HepG2 (cell line): ENCODE data around the gene OGFOD3. TPM values are rescaled to one million over a fixed set of nuclear protein-coding genes. Genes with fewer than 3 reads are reported as not detected.

ENCODE experiments used
- ATAC-seq: fragments of 200-7000 bp; cut with Tn5 transposase; 3 replicates; pipeline ENCODE4 v1.9.1; 2020; ENCODE audit warnings: mild to moderate bottlenecking, moderate library complexity
- BruUV-seq: library from RNA; stranded (reverse); fragments of 400-500 nt; replicated peaks from 2 replicates; lab custom pipeline; 2021; lab: Mats Ljungman, UMichigan
- CTCF ChIA-PET: fragments of 300-600 bp; formaldehyde crosslinking; extraction: SDS; loops from one replicate; lab custom pipeline; 2021; ENCODE audit warnings: low total read pairs, inconsistent platforms, low intra/inter-chr PET ratio; lab: Yijun Ruan, JAX
- POLR2A ChIA-PET: fragments of 350-600 bp; sonication (Branson Sonifier 250); formaldehyde crosslinking; loops from one replicate; lab custom pipeline; 2020; ENCODE audit warnings: antibody characterized with exemption, inconsistent platforms; lab: Yijun Ruan, JAX
- DNase-seq: peaks from one replicate; pipeline ENCODE4 v3.0.0-alpha.2; 2015; ENCODE audit warnings: low spot score
- FAIRE-seq: peaks from 3 replicates; lab custom pipeline; 2011; peaks lifted over from hg19 to GRCh38; lab: Jason Lieb, UNC
- H2AFZ ChIP-seq: one replicate; pipeline ENCODE4 v1.6.1; 2011; ENCODE audit warnings: low read length, inconsistent platforms
- H3K27ac ChIP-seq: fragments of 300-600 bp; 3 replicates; pipeline ENCODE4 v1.8.0; 2011; ENCODE audit warnings: mixed run types, mild to moderate bottlenecking, mixed read lengths, low read length, inconsistent platforms; ENCODE audit not compliant: insufficient read depth; ENCODE audit errors: extremely low read length
- H3K27me3 ChIP-seq, 2 experiments: fragments of 200-600 bp in 1 of 2; 2 replicates in 1 of 2; 3 replicates in 1 of 2; pipeline versions ENCODE4 v1.6.0 to v1.8.0; 2011; ENCODE audit warnings: low read length in 2 of 2, mild to moderate bottlenecking in 2 of 2, moderate library complexity in 2 of 2, inconsistent platforms in 1 of 2; ENCODE audit not compliant: insufficient read depth in 2 of 2, control insufficient read depth in 1 of 2
- H3K36me3 ChIP-seq, 2 experiments: fragments of 200-600 bp in 1 of 2; replicated peaks in 1 of 2; 2 replicates in 1 of 2; 3 replicates in 1 of 2; pipeline versions ENCODE4 v1.5.1 to v1.8.0; 2011; ENCODE audit warnings: low read length in 2 of 2, inconsistent platforms in 1 of 2; ENCODE audit not compliant: insufficient read depth in 2 of 2, control insufficient read depth in 1 of 2
- H3K4me1 ChIP-seq: 2 replicates; pipeline ENCODE4 v1.5.1; 2012; ENCODE audit warnings: low read length, inconsistent platforms; ENCODE audit not compliant: insufficient read depth
- H3K4me2 ChIP-seq: 2 replicates; pipeline ENCODE4 v1.6.0; 2011; ENCODE audit warnings: low read depth, low read length, inconsistent platforms
- H3K4me3 ChIP-seq, 3 experiments: fragments of 200-600 bp in 1 of 3; sonication (generic), shearing (Covaris generic) in 1 of 3; replicated peaks in 1 of 3; 2 replicates each; pipeline ENCODE4 v1.5.1; 2011 to 2016; ENCODE audit warnings: low read length in 3 of 3, inconsistent platforms in 2 of 3, low read depth in 2 of 3, mild to moderate bottlenecking in 2 of 3, control low read depth in 1 of 3, mixed read lengths in 1 of 3; ENCODE audit not compliant: insufficient read depth in 1 of 3
- H3K79me2 ChIP-seq: one replicate; pipeline ENCODE4 v1.6.1; 2011; ENCODE audit warnings: low read length, inconsistent platforms; ENCODE audit not compliant: insufficient read depth
- H3K9ac ChIP-seq: 2 replicates; pipeline ENCODE4 v1.6.0; 2011; ENCODE audit warnings: mild to moderate bottlenecking, low read depth, low read length, inconsistent platforms; ENCODE audit not compliant: insufficient read depth
- H3K9me3 ChIP-seq: 2 replicates; pipeline ENCODE4 v1.5.1; 2012; ENCODE audit warnings: mild to moderate bottlenecking, low read length
- H4K20me1 ChIP-seq: 2 replicates; pipeline ENCODE4 v1.6.0; 2011; ENCODE audit warnings: inconsistent platforms, mild to moderate bottlenecking, low read length, moderate library complexity; ENCODE audit not compliant: insufficient read depth
- ARID4A ChIP-seq: sonication (generic); formaldehyde crosslinking; IDR thresholded peaks from 2 replicates; pipeline ENCODE4 v1.5.0; 2020; ENCODE audit warnings: mild to moderate bottlenecking, missing genetic modification reagents, borderline replicate concordance
- ETV6 ChIP-seq: sonication (generic); formaldehyde crosslinking; conservative IDR thresholded peaks from 2 replicates; pipeline ENCODE4 v1.4.0; 2020; ENCODE audit warnings: missing genetic modification reagents
- FIP1L1 ChIP-seq: fragments of 200-400 bp; formaldehyde crosslinking; IDR thresholded peaks from 2 replicates; pipeline ENCODE4 v1.6.1; 2018; ENCODE audit warnings: low read depth, mild to moderate bottlenecking, low read length, moderate library complexity, borderline replicate concordance; ENCODE audit not compliant: insufficient read depth
- HNF1A ChIP-seq, 2 experiments: sonication (generic) in 1 of 2; formaldehyde crosslinking in 1 of 2; IDR thresholded peaks; 2 replicates each; pipeline versions ENCODE4 v1.4.0 to v1.6.1; 2016 to 2020; ENCODE audit warnings: borderline replicate concordance in 1 of 2, low read depth in 1 of 2, mild to moderate bottlenecking in 1 of 2, missing genetic modification reagents in 1 of 2
- SIN3A ChIP-seq: IDR thresholded peaks from 2 replicates; pipeline ENCODE4 v1.6.1; 2011; ENCODE audit warnings: low read depth, mild to moderate bottlenecking, control low read depth, low read length, borderline replicate concordance
- SMAD1 ChIP-seq: sonication (generic); formaldehyde crosslinking; IDR thresholded peaks from 2 replicates; pipeline ENCODE4 v1.4.0; 2020; ENCODE audit warnings: missing genetic modification reagents, low read depth, mild to moderate bottlenecking, borderline replicate concordance
- ZBTB7A ChIP-seq: sonication (generic); formaldehyde crosslinking; IDR thresholded peaks from 2 replicates; pipeline ENCODE4 v1.8.0; 2022; ENCODE audit warnings: mild to moderate bottlenecking, missing genetic modification reagents
- ZNF12 ChIP-seq: sonication (generic); formaldehyde crosslinking; IDR thresholded peaks from 2 replicates; pipeline ENCODE4 v1.5.0; 2020; ENCODE audit warnings: missing genetic modification reagents
- ZNF296 ChIP-seq: sonication (generic); formaldehyde crosslinking; conservative IDR thresholded peaks from 2 replicates; pipeline ENCODE4 v1.5.0; 2020; ENCODE audit warnings: mild to moderate bottlenecking, missing genetic modification reagents
- ZNF441 ChIP-seq: sonication (generic); formaldehyde crosslinking; IDR thresholded peaks from 2 replicates; pipeline ENCODE4 v1.7.0; 2021; ENCODE audit warnings: missing genetic modification reagents, borderline replicate concordance
- ZNF724P ChIP-seq: sonication (generic); formaldehyde crosslinking; IDR thresholded peaks from 2 replicates; pipeline ENCODE4 v1.8.0; 2022; ENCODE audit warnings: missing genetic modification reagents, borderline replicate concordance
- ZNF775 ChIP-seq: sonication (generic); formaldehyde crosslinking; IDR thresholded peaks from 2 replicates; pipeline ENCODE4 v1.4.0; 2020; ENCODE audit warnings: missing genetic modification reagents, mild to moderate bottlenecking, moderate library complexity, borderline replicate concordance
- ZSCAN21 ChIP-seq: sonication (generic); formaldehyde crosslinking; IDR thresholded peaks from 2 replicates; pipeline ENCODE4 v1.8.0; 2022; ENCODE audit warnings: mild to moderate bottlenecking, missing genetic modification reagents, moderate library complexity, borderline replicate concordance
- WGBS: methylation state at CpG from one replicate; pipeline ENCODE4 v1.1.6; 2017; ENCODE audit warnings: low lambda C conversion rate; 5-methylcytosine and 5-hydroxymethylcytosine counted together
- in situ Hi-C: cut with HindIII; loops from 2 replicates; pipeline ENCODE4 v1.10.0; 2017; ENCODE audit warnings: low pct_unique_long_range_greater_than_20kb; ENCODE audit not compliant: extremely low pct_ligation_motif_present
- intact Hi-C: fragments of 100-400 bp; cut with micrococcal nuclease; formaldehyde crosslinking; loops from one replicate; pipeline ENCODE4 v1.10.0; 2022; ENCODE audit not compliant: unreplicated experiment
- polyA plus RNA-seq, 8 experiments: library from polyadenylated mRNA; depleted of rRNA in 3 of 8; stranded (reverse) in 7 of 8; unstranded in 1 of 8; fragments of >200 nt; fragmentation: Illumina TruSeq in 4 of 8; extraction: Trizol in 4 of 8; gene quantifications; 2 replicates each; pipeline versions ENCODE4 v1.2.1 to v1.2.3, GENCODE V29; 2011 to 2016; ENCODE audit warnings: low read depth in 4 of 8, missing spikeins in 1 of 8, mixed read lengths in 1 of 8; ENCODE audit not compliant: insufficient read depth in 1 of 8
- total RNA-seq, 5 experiments: library from RNA; depleted of rRNA; stranded (reverse); fragments of >200 nt; fragmentation: Illumina TruSeq; extraction: Trizol; gene quantifications; 2 replicates each; pipeline ENCODE4 v1.2.3, GENCODE V29; 2016; ENCODE audit warnings: low read depth in 1 of 5

OGFOD3 gene
- total and polyA plus RNA-seq, 2 of the 13 experiments (the other 11 are each of a cell fraction or from before 2014, with no cell fraction given), result 40.0 to 42.1 TPM

GRCh38 chr17:82376042-82376730 is 42.2 kb downstream of the OGFOD3 start:
- in situ Hi-C loops, result no loop called here
- no TSS peak for BruUV-seq
- WGBS, result 9% methylated on average over 14 of the region's 16 CpGs
- 0 out of 2 replicates have a peak, but pooled peaks have one; percentile 76 for TF ChIP-seq ETV6 (CRISPR knock-in tag)
- 0 out of 2 replicates have a peak, but pooled peaks have one; percentile 29 for TF ChIP-seq SMAD1 (CRISPR knock-in tag)
- TF ChIP-seq ZNF724P (CRISPR knock-in tag), result 0 out of 2 replicates have a peak, but pooled peaks have one; percentile 43
- no peak for TF ChIP-seq FIP1L1
- TF ChIP-seq ZNF296 (CRISPR knock-in tag), result 0 out of 2 replicates have a peak, but pooled peaks have one; percentile 22
- peak; percentile 90; the same call in 1 of the 2 replicates for TF ChIP-seq ZBTB7A (CRISPR knock-in tag)
- TF ChIP-seq ZNF441 (CRISPR knock-in tag), result 0 out of 2 replicates have a peak, but pooled peaks have one; percentile 61
- peak; percentile 64; the same call in 1 of the 2 replicates for TF ChIP-seq ZNF12 (CRISPR knock-in tag)
- TF ChIP-seq ARID4A (CRISPR knock-in tag), result peak; percentile 67
- TF ChIP-seq ZSCAN21 (CRISPR knock-in tag), result peak; percentile 50; the same call in 1 of the 2 replicates
- no peak for TF ChIP-seq HNF1A (IDR thresholded peaks at IDR 0.05; ENCODE audit: low read depth)
- 0 out of 2 replicates have a peak, but pooled peaks have one; percentile 17 for TF ChIP-seq HNF1A (CRISPR knock-in tag; IDR thresholded peaks at IDR 0.05; ENCODE audit: borderline replicate concordance)
- TF ChIP-seq ZNF775, result no peak
- TF ChIP-seq SIN3A, result peak; percentile 58; the same call in 1 of the 2 replicates

More at GRCh38 chr17:82376042-82376730, 42.2 kb downstream of the OGFOD3 start:
- Histone ChIP-seq H4K20me1 (no peaks in the 10 kb centered on the region), H3K36me3 (no peaks in the 10 kb centered on the region), H3K79me2 (no peaks in the 10 kb centered on the region), H3K4me3 (peak overlapping the region; percentile 40 to 68 (median 57)), H3K27me3 (peaks cover 2 to 26% of the 10 kb centered on the region in 2 experiments; a peak in 4 of 5 replicates), H3K9me3 (no peaks in the 10 kb centered on the region), H3K4me2 (peak overlapping the region; percentile 89), H3K4me1 (peaks cover 75% of the 10 kb centered on the region), H3K9ac (peak overlapping the region; percentile 47), H3K27ac (peak overlapping the region; percentile 58), H2AFZ (no peak overlapping the region)
- intact Hi-C loops, result no loop called here
- FAIRE-seq (peak; percentile 63), DNase-seq (peak; percentile 62), ATAC-seq (peak; percentile 83)
- ChIA-PET POLR2A (interaction anchor here (0.7 to 1.9 kb wide), 14 partner anchors 8 to 118 kb away, joined by 3 to 38 read pairs (median 4); partner anchors contain the start of genes HEXD and TEX19), CTCF (no interaction called here)
